Heart right ventricle (tissue), 16 donors: ENCODE results near the gene TCF3. TPM values are rescaled to one million over a fixed set of nuclear protein-coding genes. Genes with fewer than 3 reads are reported as not detected.

ENCODE experiments used
- ATAC-seq, 8 donors: fragments of 200-7000 bp; cut with Tn5 transposase; one replicate each; pipeline ENCODE4 v1.9.1; 2020; ENCODE audit warnings: mild to moderate bottlenecking in 8 of 8, moderate library complexity in 8 of 8, moderate number of reproducible peaks in 1 of 8
- DNase-seq, 2 donors: peaks; one replicate each; pipeline ENCODE4 v3.0.0-alpha.2; 2020
- H3K27ac ChIP-seq, 10 donors: fragments of 200-600 bp; sonication (generic) in 2 of 10; one replicate each; pipeline versions ENCODE4 v1.5.0 to v1.8.0; 2020 to 2022; ENCODE audit warnings: mild to moderate bottlenecking in 3 of 10
- H3K27me3 ChIP-seq, 7 donors: fragments of 200-600 bp; one replicate each; pipeline ENCODE4 v1.8.0; 2021 to 2022; ENCODE audit warnings: mild to moderate bottlenecking in 2 of 7
- H3K36me3 ChIP-seq, 9 donors: fragments of 200-600 bp; sonication (generic) in 1 of 9; one replicate each; pipeline versions ENCODE4 v1.5.0 to v1.8.0; 2020 to 2022; ENCODE audit warnings: mild to moderate bottlenecking in 2 of 9
- H3K4me1 ChIP-seq, 9 donors: fragments of 200-600 bp; sonication (generic) in 1 of 9; one replicate each; pipeline versions ENCODE4 v1.5.0 to v1.8.0; 2020 to 2022; ENCODE audit warnings: mild to moderate bottlenecking in 4 of 9
- H3K4me3 ChIP-seq, 10 donors: fragments of 200-600 bp; sonication (generic) in 2 of 10; one replicate each; pipeline versions ENCODE4 v1.5.0 to v1.8.0; 2020 to 2022; ENCODE audit warnings: mild to moderate bottlenecking in 7 of 10, moderate library complexity in 2 of 10
- H3K9me3 ChIP-seq, 11 donors: fragments of 200-600 bp in 10 of 11; sonication (generic) in 2 of 11; one replicate each; pipeline versions ENCODE4 v1.5.0 to v1.8.0; 2013 to 2022; ENCODE audit warnings: mild to moderate bottlenecking in 2 of 11, control low read depth in 1 of 11, moderate library complexity in 1 of 11
- CTCF ChIP-seq, 9 donors: fragments of 200-600 bp; sonication (generic) in 2 of 9; IDR thresholded peaks; one replicate each; pipeline versions ENCODE4 v1.5.0 to v1.8.0; 2021 to 2022; ENCODE audit warnings: antibody characterized with exemption in 9 of 9, mild to moderate bottlenecking in 5 of 9, moderate library complexity in 1 of 9
- WGBS, 2 donors: extraction: QIAGEN DNeasy Blood & Tissue Kit; methylation state at CpG; one replicate each; pipeline ENCODE4 v1.1.7; 2013; ENCODE audit warnings: inconsistent platforms in 1 of 2; 5-methylcytosine and 5-hydroxymethylcytosine counted together
- intact Hi-C, 10 donors: fragments of 100-400 bp; cut with DNase I; formaldehyde crosslinking; loops; one replicate each; pipeline versions ENCODE4 v1.11.1 to v1.14.2; 2022
- polyA plus RNA-seq, 2 donors: library from polyadenylated mRNA; stranded (reverse); fragments of 200-250 nt; gene quantifications; one replicate each; pipeline ENCODE4 v1.2.3, GENCODE V29; 2013
- total RNA-seq, 10 donors: library from RNA; stranded (reverse); fragmentation: NEBNext Ultra II Directional in 3 of 10; extraction: Animal tissue kit (Norgen Biotek cat#: 25700) in 3 of 10; gene quantifications; one replicate each; pipeline versions ENCODE4 v1.2.1 to v1.2.4, GENCODE V29; 2021 to 2023
- donor health status: Arrhythmogenic right ventricular cardiomyopathy.
- donor health status: ischemic (EF 13 %, LVEDD 7.1; RV severe dilation, severe dysfunction).
- donor health status: healthy with polysubstance abuse.
- donor health status: DM: no; HTN: yes; CAD: no.
- donor health status: DM: no; HTN: no; CAD: no.
- donor health status: ischemic (EF 25% LVEDD 6.9; RV normal size, moderate dysfunction).
- donor health status: ischemic (EF 25% LVEDD 5.7; RV mildly dilated, moderate dysfunction).
- donor health status: healthy.
- donor health status: DM: yes; HTN: yes; CAD: no.
- donor health status: Ischemic cardiomyopathy.
- donor health status: ischemic (EF 35%, LVEDD 5.7; RV mildly dilated, moderate dysfunction).
- donor health status: nonischemic (EF 11% LVEDD 7.7; RV severe dilation, severe dysfunction).
- donor health status: DM: yes; HTN: yes; CAD: no.
- donor health status: PGD.
- donor health status: ischemic (EF 29% LVEDD 5.4; RV normal size, mild dysfunction).
- donor health status: nonischemic (EF 23%, LVEDD 6.1; RV moderate dilation, normal function).

Gene TCF3
- total and polyA plus RNA-seq, 12 donors = 12.4 to 38.1 (median 19.5) TPM

GRCh38 chr19:1579222-1579621, 73.2 kb downstream of the TCF3 start:
- H3K9me3 ChIP-seq = no peaks in the 10 kb centered on the region
- peaks cover 0 to 85% (median 42%) of the 10 kb centered on the region in 9 donors for H3K36me3 ChIP-seq
- ATAC-seq (no peak), DNase-seq (no peak)
- no peak overlapping the region for H3K27ac ChIP-seq
- peaks cover 0 to 13% (median 0%) of the 10 kb centered on the region in 9 donors for H3K4me1 ChIP-seq
- no peak for TF ChIP-seq CTCF (IDR thresholded peaks at IDR 0.05)
- no peak overlapping the region for H3K4me3 ChIP-seq
- intact Hi-C loops = no loop called here
- 95 to 97% methylated on average over 20 of the region's 20 CpGs for WGBS, 2 donors
- no peaks in the 10 kb centered on the region for H3K27me3 ChIP-seq

GRCh38 chr19:1577929-1578618, 74.3 kb downstream of the TCF3 start:
- WGBS, 2 donors = 69 to 82% methylated on average over 45 to 49 of the region's 49 CpGs
- Histone ChIP-seq H3K36me3 (peaks cover 0 to 74% (median 32%) of the 10 kb centered on the region in 9 donors), H3K4me3 (no peak overlapping the region), H3K4me1 (peaks cover 0 to 13% (median 0%) of the 10 kb centered on the region in 9 donors), H3K9me3 (no peaks in the 10 kb centered on the region), H3K27me3 (no peaks in the 10 kb centered on the region), H3K27ac (peak overlapping the region in 8 of 10 donors; percentile 12 to 67 (median 32))
- intact Hi-C loops = no loop called here
- DNase-seq (no peak), ATAC-seq (peak in 4 of 8 donors; percentile 2 to 41 (median 12))
- TF ChIP-seq CTCF (IDR thresholded peaks at IDR 0.05) = no peak

- H3K36me3 ChIP-seq = peaks cover 0 to 66% (median 27%) of the 10 kb centered on the region in 9 donors
- 57 to 69% methylated on average over 41 of the region's 41 CpGs for WGBS, 2 donors
These were observed 75.1 kb downstream of the TCF3 start for GRCh38 chr19:1577090-1577928.

More at GRCh38 chr19:1577090-1577928, 75.1 kb downstream of the TCF3 start:
- peaks cover 0 to 13% (median 0%) of the 10 kb centered on the region in 9 donors for H3K4me1 ChIP-seq
- no peaks in the 10 kb centered on the region for H3K27me3 ChIP-seq
- intact Hi-C loops = no loop called here
- no peaks in the 10 kb centered on the region for H3K9me3 ChIP-seq
- TF ChIP-seq CTCF (IDR thresholded peaks at IDR 0.05) = no peak
- peak overlapping the region in 8 of 10 donors; percentile 12 to 67 (median 32) for H3K27ac ChIP-seq
- H3K4me3 ChIP-seq = no peak overlapping the region
- peak; percentile 28 to 68 for DNase-seq
- peak in 7 of 8 donors; percentile 19 to 73 (median 54) for ATAC-seq
